VCaP (cell line): ENCODE results near the gene THEM4.

Experiments
- H3K27ac ChIP-seq: fragments of 450-650 bp; 2 replicates; pipeline ENCODE4 v1.5.1; 2017
- TF ChIP-seq, protein P1 (sequence below): fragments of 450-650 bp; conservative IDR thresholded peaks from 2 replicates; pipeline ENCODE4 v1.5.1; 2017; ENCODE audit warnings: mild to moderate bottlenecking, moderate library complexity

The THEM4 gene

DNA sequence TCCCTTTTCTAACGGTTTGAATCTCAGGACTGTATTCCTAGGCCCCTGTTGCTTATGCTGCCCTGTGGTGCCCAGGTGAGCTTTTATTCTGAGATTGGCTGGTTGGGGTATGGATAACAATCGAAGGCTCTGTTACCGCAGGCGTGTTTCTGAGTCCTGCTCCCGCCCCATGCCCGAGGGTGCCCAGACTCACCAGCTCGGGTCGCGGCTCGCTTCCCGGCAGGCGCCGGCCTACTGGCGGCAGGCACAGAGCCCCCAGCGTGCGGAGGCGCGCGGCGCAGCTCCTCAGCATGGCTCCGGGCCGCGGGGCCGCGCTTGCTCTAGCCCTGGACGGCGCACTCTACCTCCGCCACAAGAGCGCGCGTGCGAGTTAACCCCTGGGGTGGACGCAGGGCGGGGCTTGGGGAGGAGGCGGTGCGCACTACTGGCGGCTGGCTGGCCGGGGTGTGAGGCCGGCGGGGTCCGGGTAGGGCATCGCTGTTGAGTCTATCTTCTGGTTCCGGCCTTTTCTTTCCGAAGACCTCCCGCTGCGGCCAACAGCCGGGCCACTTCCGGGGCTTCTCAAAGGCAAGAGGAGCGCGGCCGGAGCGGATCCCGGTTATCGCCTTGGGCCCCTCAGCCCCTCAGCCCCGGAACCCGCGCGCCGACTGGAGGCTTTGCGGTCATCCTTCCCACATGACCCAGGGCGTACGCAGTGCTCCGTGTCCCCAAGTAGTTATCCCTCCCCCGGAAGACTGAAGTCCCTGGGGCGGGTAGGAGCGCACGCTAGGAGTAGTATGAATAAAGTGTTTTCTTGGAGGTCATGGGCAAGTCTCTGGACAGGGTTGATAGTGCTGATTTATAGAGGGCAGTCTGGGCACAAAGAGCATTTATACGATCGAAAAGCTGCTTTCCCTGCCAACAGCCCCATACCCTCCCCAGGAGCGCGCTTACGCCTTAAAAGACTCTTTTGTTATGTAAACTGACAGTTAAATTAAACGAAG is at the start of gene THEM4:
THEM4 (minus strand) TSS at position 345 of the 983 bp plus-strand sequence; CDS start at position 292, 53 bp downstream.
- peak within 1 kb of the TSS; percentile 92 for H3K27ac ChIP-seq
- TF ChIP-seq, protein P1, sequence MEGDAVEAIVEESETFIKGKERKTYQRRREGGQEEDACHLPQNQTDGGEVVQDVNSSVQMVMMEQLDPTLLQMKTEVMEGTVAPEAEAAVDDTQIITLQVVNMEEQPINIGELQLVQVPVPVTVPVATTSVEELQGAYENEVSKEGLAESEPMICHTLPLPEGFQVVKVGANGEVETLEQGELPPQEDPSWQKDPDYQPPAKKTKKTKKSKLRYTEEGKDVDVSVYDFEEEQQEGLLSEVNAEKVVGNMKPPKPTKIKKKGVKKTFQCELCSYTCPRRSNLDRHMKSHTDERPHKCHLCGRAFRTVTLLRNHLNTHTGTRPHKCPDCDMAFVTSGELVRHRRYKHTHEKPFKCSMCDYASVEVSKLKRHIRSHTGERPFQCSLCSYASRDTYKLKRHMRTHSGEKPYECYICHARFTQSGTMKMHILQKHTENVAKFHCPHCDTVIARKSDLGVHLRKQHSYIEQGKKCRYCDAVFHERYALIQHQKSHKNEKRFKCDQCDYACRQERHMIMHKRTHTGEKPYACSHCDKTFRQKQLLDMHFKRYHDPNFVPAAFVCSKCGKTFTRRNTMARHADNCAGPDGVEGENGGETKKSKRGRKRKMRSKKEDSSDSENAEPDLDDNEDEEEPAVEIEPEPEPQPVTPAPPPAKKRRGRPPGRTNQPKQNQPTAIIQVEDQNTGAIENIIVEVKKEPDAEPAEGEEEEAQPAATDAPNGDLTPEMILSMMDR: peak; percentile 55

DNA sequence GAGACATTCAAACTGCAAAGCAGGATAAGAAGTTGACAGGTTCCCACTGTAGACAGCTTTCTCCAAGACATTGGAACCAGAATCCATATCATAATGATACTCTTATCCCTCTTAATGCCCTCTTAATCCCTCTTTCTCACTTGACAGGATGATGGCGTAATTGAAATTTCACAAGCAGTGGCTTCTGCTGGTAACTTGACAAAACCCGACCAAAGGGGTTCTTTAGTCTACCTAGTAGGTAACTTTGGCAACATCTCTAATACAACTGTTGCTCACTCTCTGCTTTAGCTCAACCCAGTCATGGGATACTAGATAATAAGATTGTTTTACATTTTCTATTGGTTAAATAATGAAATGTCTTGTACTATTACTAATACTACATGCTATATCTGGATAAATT is 49.6 kb upstream of the THEM4 start:
- TF ChIP-seq, protein P1: no peak
- H3K27ac ChIP-seq: no peak overlapping the region

DNA sequence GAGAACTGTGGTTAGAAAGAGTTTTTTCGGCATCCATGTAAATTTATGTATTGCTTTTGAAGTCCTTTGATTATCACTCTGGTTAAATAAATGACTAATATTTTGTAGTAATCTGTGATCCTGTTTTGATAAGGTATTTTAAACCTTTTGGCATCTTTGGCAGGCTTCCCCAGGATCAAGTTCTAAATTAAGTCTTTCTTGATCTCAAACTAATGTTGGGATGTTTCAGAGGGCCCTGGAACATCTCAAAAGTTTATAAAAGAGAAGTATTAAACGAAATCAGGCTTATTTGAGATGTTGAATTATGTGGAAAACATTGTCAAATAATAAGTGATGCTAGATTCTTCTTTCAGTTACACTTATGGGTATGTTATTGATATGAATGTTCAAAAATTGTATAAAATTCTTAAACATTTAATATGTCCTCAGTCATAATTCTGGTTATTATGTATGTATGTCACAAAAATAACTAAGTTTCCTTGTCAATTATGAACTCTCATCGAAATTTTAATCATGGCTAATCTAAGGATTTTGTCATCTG is 47.7 kb upstream of the THEM4 start:
- no peak overlapping the region for H3K27ac ChIP-seq
- TF ChIP-seq, protein P1: no peak

DNA sequence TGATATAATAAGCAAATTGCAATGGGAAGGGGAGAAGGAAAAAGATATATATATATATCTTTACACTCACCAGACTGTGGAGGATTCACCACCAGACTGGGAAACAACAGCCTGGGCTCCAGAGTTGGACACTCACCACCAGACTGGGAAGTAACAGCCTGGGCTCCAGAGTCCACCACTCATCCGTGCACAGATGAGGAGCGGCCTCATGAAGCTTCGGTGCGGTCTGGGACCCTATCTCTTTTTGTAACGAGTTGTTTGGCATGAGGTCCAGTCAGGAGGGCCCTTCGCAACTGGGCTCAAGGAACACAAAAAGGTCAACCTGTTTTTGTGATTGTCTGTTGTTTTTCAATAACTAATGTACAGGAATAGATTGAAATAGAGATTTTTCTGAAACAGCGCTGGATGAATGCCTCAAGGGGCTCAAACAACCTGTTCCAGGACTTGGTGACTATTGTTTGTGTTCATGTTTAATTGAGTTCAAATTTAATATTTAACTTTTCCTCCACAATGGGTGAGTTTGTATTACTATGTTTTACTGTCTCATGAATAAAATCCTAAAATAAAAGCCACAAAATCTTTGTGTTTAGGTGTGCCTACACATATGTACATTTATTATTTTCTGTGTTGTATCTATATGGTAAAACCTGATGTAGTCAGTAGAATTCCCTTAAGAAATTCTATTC is 44.2 kb upstream of the THEM4 start:
- TF ChIP-seq, protein P1: no peak
- H3K27ac ChIP-seq: peak overlapping the region; percentile 93

DNA sequence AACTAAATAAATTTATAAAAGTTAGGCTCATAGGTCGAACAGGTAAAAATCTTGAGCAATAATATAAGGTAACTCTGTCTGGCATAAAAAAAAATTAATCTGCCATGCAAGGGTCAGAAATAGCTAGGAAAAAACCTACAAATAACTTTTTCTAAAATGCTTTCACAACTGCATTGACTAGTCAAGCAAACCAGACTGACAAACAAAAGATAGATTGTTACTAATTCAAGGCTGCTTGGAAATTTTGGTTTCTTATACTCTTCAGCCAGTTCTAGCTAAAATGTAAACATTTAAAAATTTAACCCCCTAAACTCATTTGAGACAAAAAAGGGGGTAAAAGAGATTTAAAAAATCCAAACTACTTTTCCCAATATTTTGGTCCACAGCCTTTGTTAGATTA is 43.5 kb upstream of the THEM4 start:
- TF ChIP-seq, protein P1: no peak
- H3K27ac ChIP-seq: peak overlapping the region; percentile 93

DNA sequence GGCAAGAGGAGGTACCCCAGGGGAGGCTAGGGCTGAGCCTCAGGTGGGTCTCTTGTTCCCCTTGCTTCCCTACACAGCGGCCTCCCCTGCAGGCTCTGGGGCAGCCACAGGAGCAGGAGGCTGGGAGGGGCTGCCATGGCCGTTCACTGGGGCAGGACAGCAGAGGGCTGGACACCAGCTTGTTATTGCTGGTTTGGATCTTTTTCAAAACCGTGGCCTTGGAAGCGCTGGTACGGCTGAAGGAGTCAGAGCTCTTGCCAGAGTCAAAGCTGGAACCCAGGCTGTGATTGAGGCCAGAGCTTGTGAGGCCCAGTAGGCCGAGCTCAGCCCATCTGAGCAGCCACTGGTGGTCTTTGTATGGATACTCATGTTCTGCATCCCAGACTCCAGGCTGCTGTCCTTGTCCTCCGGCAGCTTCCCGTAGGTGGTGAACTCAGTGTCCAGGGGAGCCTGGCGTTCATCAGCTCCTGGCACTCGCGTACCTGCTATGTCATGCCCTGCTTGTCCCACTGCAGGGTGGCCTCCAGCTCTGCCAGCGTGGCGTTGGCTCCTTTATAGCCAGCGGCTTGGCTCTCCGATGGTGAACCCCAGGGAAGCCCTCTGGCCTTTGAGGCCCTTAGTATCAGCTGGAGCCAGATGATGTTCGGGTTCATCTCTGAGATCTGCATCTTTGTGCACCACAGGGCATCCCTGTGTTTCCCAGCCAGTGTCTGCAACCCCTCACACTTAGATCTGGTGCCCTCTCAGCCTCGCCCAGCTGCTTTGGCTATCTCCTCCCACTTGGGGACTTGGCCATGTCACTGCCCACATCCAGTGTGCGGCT is 40.3 kb upstream of the THEM4 start:
- H3K27ac ChIP-seq: no peak overlapping the region
- TF ChIP-seq, protein P1: no peak
